Immature natural killer cell (primary cell): Measurements from ENCODE around the gene CNIH3. TPM values are rescaled to one million over a fixed set of nuclear protein-coding genes. Genes with fewer than 3 reads are reported as not detected.

ENCODE experiments used
- DNase-seq, 3 donors: peaks; one replicate each; pipeline ENCODE4 v3.0.0; 2022; ENCODE audit warnings: mixed read lengths in 1 of 3
- H3K27ac Mint-ChIP-seq, 6 donors: one replicate each; pipeline ENCODE4 v1.8.0; 2020; ENCODE audit warnings: mixed read lengths in 6 of 6, mild to moderate bottlenecking in 5 of 6, inconsistent platforms in 4 of 6, moderate library complexity in 3 of 6
- H3K27me3 Mint-ChIP-seq, 3 donors: one replicate each; pipeline ENCODE4 v1.8.0; 2020 to 2021; ENCODE audit warnings: low read depth in 3 of 3, mild to moderate bottlenecking in 3 of 3, mixed read lengths in 3 of 3, moderate library complexity in 3 of 3, inconsistent platforms in 1 of 3
- H3K36me3 Mint-ChIP-seq, 3 donors: one replicate each; pipeline ENCODE4 v1.8.0; 2020; ENCODE audit warnings: mixed read lengths in 3 of 3, inconsistent platforms in 2 of 3, mild to moderate bottlenecking in 2 of 3
- H3K4me1 Mint-ChIP-seq, 2 donors: one replicate each; pipeline ENCODE4 v1.8.0; 2020; ENCODE audit warnings: inconsistent platforms in 2 of 2, mild to moderate bottlenecking in 2 of 2, mixed read lengths in 2 of 2, moderate library complexity in 1 of 2
- H3K4me3 Mint-ChIP-seq, 5 donors: one replicate each; pipeline ENCODE4 v1.8.0; 2020; ENCODE audit warnings: mild to moderate bottlenecking in 5 of 5, mixed read lengths in 5 of 5, inconsistent platforms in 3 of 5, moderate library complexity in 3 of 5
- H3K9me3 Mint-ChIP-seq, 6 donors: one replicate each; pipeline ENCODE4 v1.8.0; 2020; ENCODE audit warnings: mild to moderate bottlenecking in 6 of 6, mixed read lengths in 6 of 6, inconsistent platforms in 4 of 6, moderate library complexity in 3 of 6
- polyA plus RNA-seq, 3 donors: library from polyadenylated mRNA; unstranded; fragments of 300-500 nt; fragmentation: Illumina TruSeq; gene quantifications; one replicate each; pipeline ENCODE4 v1.2.3, GENCODE V29; 2021

Gene CNIH3
- polyA plus RNA-seq, 3 donors from 2014 or later = 1.3 to 2.0 (median 1.7) TPM

DNA sequence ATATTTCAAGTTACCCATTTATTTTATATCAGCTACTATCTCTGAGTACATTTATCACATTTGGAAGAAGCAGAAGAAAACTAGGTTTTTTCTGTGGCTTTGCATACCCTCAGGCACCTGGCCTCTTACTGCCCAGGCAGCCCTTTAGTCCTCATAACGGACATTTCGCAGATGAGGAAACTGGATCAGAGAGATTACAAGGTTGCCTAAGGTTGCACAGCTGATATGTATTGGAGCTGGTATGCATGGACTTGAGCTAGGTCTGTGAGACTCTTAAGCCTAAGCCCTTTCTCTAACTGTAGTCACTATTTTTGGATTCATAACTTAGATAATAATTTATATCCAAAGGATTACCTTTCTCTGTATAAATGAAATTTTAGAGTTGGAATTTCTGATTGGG lies 4.0 kb downstream of the CNIH3 start:
- H3K27ac Mint-ChIP-seq = no peak overlapping the region
- H3K27me3 Mint-ChIP-seq = peaks cover 14 to 44% (median 26%) of the 10 kb centered on the region in 3 donors
- no peak for DNase-seq
- no peak overlapping the region for H3K4me3 Mint-ChIP-seq
- H3K36me3 Mint-ChIP-seq = peaks cover 0 to 11% (median 3%) of the 10 kb centered on the region in 3 donors
- H3K4me1 Mint-ChIP-seq = peaks cover 35 to 36% of the 10 kb centered on the region in 2 donors
- H3K9me3 Mint-ChIP-seq = peaks cover 0 to 9% (median 0%) of the 10 kb centered on the region in 6 donors

DNA sequence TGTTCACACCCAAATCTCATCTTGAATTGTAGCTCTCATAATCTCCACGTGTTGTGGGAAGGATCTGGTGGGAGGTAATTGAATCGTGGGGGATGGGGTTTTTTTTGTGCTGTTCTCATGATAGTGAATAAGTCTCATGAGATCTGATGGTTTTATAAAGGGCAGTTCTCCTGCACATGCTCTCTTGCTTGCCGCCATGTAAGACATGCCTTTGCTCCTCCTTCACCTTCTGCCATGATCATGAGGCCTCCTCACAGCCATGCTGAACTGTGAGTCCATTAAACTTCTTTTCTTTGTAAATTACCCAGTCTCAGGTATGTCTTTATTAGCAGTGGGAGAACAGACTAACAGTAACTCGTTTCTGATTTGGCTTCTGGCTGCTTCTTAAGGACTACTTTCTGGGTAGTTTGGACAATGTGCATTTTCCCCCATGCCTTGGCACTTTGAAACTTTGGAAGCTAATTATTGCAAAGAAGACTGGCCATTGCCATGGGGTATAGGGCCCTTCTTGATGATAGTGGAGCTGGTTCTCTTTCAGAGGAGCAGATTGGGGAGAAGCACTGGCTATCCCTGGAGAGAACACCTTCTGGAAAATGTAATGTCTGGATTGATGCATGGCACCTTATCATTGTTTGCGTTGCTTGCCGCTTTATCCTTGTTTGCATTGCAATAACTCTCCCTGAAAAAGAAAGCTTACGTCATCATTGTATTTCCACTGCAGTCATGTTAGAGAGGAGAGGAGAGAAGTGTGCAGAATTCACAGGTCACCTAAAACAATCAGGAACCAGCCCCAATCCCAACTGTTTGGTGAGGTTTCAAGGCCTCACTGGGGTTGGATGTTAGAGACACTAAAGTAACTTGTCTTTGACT lies 5.9 kb downstream of the CNIH3 start:
- Mint-ChIP-seq H3K4me3 (no peak overlapping the region), H3K27me3 (peaks cover 7 to 32% (median 19%) of the 10 kb centered on the region in 3 donors), H3K36me3 (peaks cover 0 to 11% (median 3%) of the 10 kb centered on the region in 3 donors), H3K27ac (peak overlapping the region in 5 of 6 donors; percentile 3 to 98 (median 98)), H3K9me3 (peaks cover 0 to 9% (median 0%) of the 10 kb centered on the region in 6 donors), H3K4me1 (peaks cover 24 to 29% of the 10 kb centered on the region in 2 donors)
- no peak for DNase-seq

DNA sequence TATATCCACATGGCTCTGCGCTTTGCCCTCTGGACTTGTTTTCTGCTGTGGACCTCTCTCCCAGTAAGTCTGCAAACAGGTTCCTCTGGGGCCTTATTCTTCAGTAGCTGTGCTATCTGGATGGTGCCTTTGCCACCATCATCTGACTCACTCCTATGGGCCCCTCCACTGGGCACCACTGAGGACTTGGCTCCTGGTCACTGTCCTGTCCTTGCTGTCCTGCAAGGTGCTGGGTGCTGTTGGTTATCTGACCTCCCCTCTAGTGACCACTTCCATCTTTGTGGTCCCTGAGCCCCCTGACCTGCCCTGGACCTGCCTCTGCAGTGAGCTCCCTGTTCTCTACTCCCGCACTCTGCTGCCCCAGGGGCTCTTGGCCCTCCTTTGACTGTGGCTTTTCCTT lies 6.7 kb downstream of the CNIH3 start:
- no peak for DNase-seq
- H3K4me1 Mint-ChIP-seq = peaks cover 23 to 26% of the 10 kb centered on the region in 2 donors
- peaks cover 5 to 28% (median 14%) of the 10 kb centered on the region in 3 donors for H3K27me3 Mint-ChIP-seq
- peaks cover 0 to 9% (median 0%) of the 10 kb centered on the region in 6 donors for H3K9me3 Mint-ChIP-seq
- H3K27ac Mint-ChIP-seq = peak overlapping the region; percentile 89 to 98 (median 94)
- H3K36me3 Mint-ChIP-seq = peaks cover 0 to 11% (median 3%) of the 10 kb centered on the region in 3 donors
- peak overlapping the region in 1 of 5 donors; percentile 75 for H3K4me3 Mint-ChIP-seq

DNA sequence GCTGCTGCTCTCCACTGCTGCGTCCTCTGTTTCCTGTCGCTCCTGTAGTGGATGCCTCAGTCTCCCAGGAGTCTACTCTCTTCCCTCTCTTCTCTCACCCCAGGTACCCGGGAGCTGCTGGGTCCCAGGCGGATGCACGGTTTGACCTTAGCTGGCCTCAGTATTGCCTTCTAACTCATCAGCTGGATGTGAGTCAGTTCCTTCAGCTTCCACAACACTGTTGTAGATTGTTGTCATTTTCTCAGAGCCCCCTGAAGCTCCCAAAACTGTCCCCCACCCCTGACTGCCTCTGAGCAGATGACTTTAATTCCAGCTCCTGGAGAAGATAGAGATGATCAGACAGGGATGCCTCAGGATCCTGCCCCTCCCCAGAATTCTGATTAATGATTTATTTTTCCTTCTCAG lies 7.2 kb downstream of the CNIH3 start:
- H3K36me3 Mint-ChIP-seq = peaks cover 0 to 11% (median 3%) of the 10 kb centered on the region in 3 donors
- peaks cover 23 to 26% of the 10 kb centered on the region in 2 donors for H3K4me1 Mint-ChIP-seq
- DNase-seq = no peak
- H3K9me3 Mint-ChIP-seq = peaks cover 0 to 9% (median 0%) of the 10 kb centered on the region in 6 donors
- H3K27me3 Mint-ChIP-seq = peaks cover 6 to 25% (median 14%) of the 10 kb centered on the region in 3 donors
- peak overlapping the region; percentile 89 to 98 (median 94) for H3K27ac Mint-ChIP-seq
- peak overlapping the region; percentile 57 to 78 (median 65) for H3K4me3 Mint-ChIP-seq

DNA sequence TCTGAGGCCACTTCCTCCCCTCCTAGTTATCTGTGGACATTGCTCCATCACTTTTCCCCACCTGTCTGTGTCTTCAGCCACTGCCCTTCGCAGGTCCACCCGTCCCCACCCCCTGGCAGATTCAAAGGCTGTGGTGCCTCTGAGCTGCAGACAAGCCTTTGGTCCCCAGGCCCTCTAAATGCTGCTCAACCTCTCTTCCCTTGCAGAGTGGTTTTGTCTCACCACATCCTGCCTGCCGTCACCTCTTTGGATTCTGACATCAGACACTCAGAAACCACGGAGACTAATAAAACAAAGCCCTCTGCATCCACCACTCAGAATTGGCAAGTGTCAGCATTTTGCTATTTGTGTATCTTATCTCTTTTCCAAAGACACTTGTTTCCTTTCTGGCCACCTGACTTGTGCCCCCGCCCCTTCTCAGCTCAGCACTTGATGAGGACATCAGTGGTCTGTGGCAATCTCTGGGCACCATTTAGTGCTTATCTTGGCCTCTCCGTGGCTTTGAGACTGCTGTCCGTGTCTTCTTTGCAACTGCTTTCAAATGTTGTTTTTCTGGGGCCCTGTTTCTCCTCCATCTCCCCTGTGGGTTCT lies 7.7 kb downstream of the CNIH3 start:
- peaks cover 0 to 11% (median 3%) of the 10 kb centered on the region in 3 donors for H3K36me3 Mint-ChIP-seq
- H3K4me1 Mint-ChIP-seq = peaks cover 23 to 26% of the 10 kb centered on the region in 2 donors
- H3K27me3 Mint-ChIP-seq = peaks cover 6 to 21% (median 14%) of the 10 kb centered on the region in 3 donors
- DNase-seq = peak; percentile 86 to 91 (median 90)
- peak overlapping the region; percentile 89 to 98 (median 94) for H3K27ac Mint-ChIP-seq
- H3K9me3 Mint-ChIP-seq = peaks cover 0 to 9% (median 0%) of the 10 kb centered on the region in 6 donors
- peak overlapping the region; percentile 57 to 78 (median 65) for H3K4me3 Mint-ChIP-seq

DNA sequence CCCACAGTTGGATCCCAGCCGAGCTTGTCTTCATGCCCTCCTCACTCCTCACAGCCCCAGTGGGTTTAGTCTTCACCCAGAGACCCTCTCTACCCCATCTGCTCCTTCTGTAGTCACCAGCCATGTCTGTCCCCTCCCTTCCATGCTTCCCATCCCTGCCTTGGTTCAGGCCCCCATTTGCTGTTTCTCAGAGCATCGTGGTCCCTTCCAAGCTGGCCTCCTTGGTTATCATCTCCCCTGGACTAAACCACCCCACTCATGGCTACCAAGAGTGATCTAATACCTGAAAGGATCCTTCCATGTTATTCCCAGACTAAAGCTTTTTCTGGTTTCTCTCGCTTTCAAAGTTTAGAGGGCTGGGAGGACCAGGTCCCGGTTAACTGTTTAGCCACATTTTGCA lies 8.3 kb downstream of the CNIH3 start:
- H3K36me3 Mint-ChIP-seq = peaks cover 0 to 11% (median 3%) of the 10 kb centered on the region in 3 donors
- peak overlapping the region; percentile 89 to 98 (median 94) for H3K27ac Mint-ChIP-seq
- peak overlapping the region; percentile 57 to 78 (median 65) for H3K4me3 Mint-ChIP-seq
- no peak for DNase-seq
- H3K4me1 Mint-ChIP-seq = peaks cover 23 to 26% of the 10 kb centered on the region in 2 donors
- peaks cover 6 to 16% (median 14%) of the 10 kb centered on the region in 3 donors for H3K27me3 Mint-ChIP-seq
- H3K9me3 Mint-ChIP-seq = peaks cover 0 to 9% (median 0%) of the 10 kb centered on the region in 6 donors

DNA sequence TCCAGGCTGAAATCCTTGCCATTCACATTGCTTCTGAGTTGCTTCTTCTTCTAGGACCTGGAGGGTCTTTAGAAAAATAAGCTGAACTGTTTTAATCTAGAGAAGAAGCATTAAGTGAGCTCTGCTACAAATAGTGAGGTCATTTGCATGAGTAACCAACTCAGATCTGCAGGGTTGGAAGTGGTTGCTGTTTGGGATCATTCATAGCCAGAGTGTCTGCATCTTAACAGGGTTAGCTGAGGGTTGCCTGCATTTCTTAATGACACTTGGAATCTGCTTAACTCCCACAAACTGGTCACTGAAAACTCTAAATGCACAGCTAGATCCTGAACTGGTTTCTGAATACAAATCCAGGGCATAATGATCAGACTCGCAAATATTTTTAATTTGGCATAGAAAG lies 9.9 kb downstream of the CNIH3 start:
- Mint-ChIP-seq H3K9me3 (peaks cover 0 to 9% (median 0%) of the 10 kb centered on the region in 6 donors), H3K27ac (peak overlapping the region in 4 of 6 donors; percentile 70 to 91 (median 83)), H3K36me3 (peaks cover 3 to 11% (median 5%) of the 10 kb centered on the region in 3 donors), H3K27me3 (peaks cover 7 to 17% (median 15%) of the 10 kb centered on the region in 3 donors), H3K4me1 (peaks cover 23 to 26% of the 10 kb centered on the region in 2 donors), H3K4me3 (no peak overlapping the region)
- DNase-seq = no peak

DNA sequence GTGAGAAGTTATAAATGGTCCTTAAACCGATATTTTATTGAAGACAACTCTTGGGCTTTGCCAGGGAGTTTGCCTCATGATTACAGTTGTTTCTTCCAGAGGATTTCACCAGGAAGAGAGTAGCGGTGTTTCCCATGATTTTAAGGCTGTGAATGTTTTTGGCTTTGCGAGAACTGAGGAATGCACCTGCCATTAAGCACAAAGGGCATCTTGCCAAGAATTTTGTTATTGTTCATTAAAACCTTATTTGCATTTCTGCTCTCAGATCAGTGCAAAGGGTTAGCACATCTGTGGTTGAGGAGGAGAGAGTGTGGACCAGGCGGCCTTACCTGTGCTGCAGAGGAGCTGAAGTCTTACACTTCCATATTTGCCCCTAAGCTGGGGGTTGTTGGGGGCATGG lies 13.8 kb downstream of the CNIH3 start:
- peaks cover 1 to 5% of the 10 kb centered on the region in 2 donors for H3K4me1 Mint-ChIP-seq

DNA sequence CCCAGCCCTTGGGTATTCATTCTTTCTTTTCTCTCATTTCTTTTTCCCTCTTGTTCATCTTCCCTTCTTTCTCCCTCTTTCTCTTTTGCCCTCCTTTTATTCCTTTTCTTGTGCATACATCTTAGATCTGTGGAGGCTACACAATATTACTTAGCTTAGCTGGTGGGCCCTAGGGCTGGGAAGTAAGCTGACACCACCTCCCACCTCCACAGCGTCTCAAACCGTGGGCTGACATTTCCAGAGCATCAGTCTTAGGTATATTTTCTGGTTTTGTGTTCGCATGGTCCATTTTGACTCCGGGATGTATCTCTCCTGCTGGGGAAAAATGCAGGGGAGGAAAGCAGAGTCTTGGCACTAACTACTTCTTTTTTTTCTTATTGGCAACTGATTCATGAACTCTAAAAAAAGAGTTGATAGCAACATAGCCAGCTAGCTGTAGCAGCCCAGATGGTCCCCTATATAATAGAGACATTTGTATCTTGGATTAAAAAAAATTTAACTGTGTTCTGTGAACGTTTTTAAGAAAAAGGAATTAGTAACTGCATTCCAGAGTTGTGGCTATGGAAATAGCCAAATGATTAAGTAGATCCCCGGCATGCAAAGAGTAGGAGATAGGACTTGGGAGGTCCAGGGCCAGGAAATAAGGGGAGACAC lies 15.5 kb downstream of the CNIH3 start:
- Mint-ChIP-seq H3K27ac (no peak overlapping the region), H3K4me3 (no peak overlapping the region), H3K4me1 (no peaks in the 10 kb centered on the region)

More for the DNA sequence above, 13.8 kb downstream of the CNIH3 start:
- Mint-ChIP-seq H3K4me3 (no peak overlapping the region), H3K9me3 (no peaks in the 10 kb centered on the region), H3K27me3 (peaks cover 2 to 12% (median 7%) of the 10 kb centered on the region in 3 donors), H3K36me3 (peaks cover 0 to 5% (median 0%) of the 10 kb centered on the region in 3 donors), H3K27ac (peak overlapping the region in 1 of 6 donors; percentile 60)
- DNase-seq = no peak

DNA sequence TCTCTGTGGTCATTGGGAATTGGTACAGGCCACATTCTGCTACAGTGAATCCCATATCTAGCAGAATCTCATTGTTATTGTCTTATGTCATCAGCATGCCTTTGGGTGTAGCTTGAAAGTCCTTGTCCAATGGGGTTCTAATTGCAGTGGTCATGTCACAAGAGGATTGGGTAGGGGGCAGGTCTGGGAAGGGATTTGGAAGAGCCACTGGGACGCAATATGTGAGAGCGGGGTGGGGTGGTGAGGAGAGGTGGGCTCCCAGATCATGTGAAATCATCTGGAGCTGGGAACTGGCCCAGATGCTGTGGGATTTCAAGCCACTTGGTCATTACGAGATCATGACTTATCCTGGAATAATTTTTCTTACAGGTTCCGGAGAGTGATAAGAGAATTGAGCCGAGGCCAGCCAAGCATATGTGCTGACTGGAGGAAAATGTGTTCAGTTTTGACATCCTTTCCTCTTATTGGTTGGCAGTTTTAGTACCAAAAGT lies 16.3 kb downstream of the CNIH3 start:
- no peak overlapping the region for H3K4me3 Mint-ChIP-seq
- H3K36me3 Mint-ChIP-seq = peaks cover 0 to 5% (median 0%) of the 10 kb centered on the region in 3 donors

More for the DNA sequence above, 15.5 kb downstream of the CNIH3 start:
- Mint-ChIP-seq H3K36me3 (peaks cover 0 to 5% (median 0%) of the 10 kb centered on the region in 3 donors), H3K9me3 (no peaks in the 10 kb centered on the region), H3K27me3 (peaks cover 2 to 10% (median 6%) of the 10 kb centered on the region in 3 donors)
- no peak for DNase-seq

DNA sequence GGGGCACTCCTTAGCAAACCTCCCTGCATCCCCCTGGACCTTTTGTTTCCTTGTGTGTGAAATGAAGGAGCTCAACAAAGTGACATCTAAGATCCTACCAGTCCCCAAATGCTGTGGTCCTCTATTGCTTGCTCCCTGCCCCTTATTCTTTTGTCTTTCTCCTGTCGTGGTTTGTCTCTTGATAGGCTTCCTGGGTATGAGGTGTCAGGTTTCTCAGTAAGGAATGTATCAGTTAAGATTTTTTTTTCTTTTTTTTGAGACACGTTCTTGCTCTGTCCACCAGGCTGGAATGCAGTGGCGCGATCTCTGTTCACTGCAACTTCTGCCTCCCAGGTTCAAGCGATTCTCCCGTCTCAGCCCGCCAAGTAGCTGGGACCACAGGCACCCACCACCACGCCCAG lies 16.8 kb downstream of the CNIH3 start:
- Mint-ChIP-seq H3K4me1 (peaks cover 7 to 8% of the 10 kb centered on the region in 2 donors), H3K9me3 (no peaks in the 10 kb centered on the region), H3K4me3 (no peak overlapping the region), H3K27ac (no peak overlapping the region), H3K27me3 (peaks cover 6 to 16% (median 6%) of the 10 kb centered on the region in 3 donors), H3K36me3 (peaks cover 0 to 5% (median 0%) of the 10 kb centered on the region in 3 donors)
- no peak for DNase-seq

More for the DNA sequence above, 16.3 kb downstream of the CNIH3 start:
- H3K9me3 Mint-ChIP-seq = no peaks in the 10 kb centered on the region
- H3K27ac Mint-ChIP-seq = peak overlapping the region in 1 of 6 donors; percentile 47
- H3K27me3 Mint-ChIP-seq = peaks cover 4 to 12% (median 6%) of the 10 kb centered on the region in 3 donors
- DNase-seq = no peak
- H3K4me1 Mint-ChIP-seq = peaks cover 2 to 3% of the 10 kb centered on the region in 2 donors

DNA sequence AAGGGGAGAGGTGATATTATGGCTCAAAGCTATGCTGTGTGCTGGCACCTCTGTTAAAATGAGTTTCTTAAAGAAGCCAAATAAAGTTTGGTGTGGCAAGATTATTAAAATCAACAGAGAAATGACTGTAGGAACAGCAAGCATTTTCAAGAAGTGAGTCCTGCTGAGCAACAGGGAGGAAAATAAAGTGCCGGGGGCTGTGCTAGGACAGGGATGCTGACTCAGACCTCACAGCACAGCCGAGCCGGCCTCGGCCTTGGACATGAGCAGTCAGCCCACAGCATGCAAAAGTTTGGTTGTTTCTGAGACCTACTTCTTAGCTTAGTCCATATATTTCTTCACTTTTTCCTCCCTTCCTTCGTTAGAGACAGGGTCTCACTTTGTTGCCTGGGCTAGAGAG lies 19.2 kb downstream of the CNIH3 start:
- DNase-seq = no peak
- Mint-ChIP-seq H3K9me3 (no peaks in the 10 kb centered on the region), H3K4me1 (peaks cover 8 to 11% of the 10 kb centered on the region in 2 donors), H3K27me3 (peaks cover 2 to 11% (median 10%) of the 10 kb centered on the region in 3 donors), H3K36me3 (no peaks in the 10 kb centered on the region), H3K27ac (no peak overlapping the region), H3K4me3 (no peak overlapping the region)

DNA sequence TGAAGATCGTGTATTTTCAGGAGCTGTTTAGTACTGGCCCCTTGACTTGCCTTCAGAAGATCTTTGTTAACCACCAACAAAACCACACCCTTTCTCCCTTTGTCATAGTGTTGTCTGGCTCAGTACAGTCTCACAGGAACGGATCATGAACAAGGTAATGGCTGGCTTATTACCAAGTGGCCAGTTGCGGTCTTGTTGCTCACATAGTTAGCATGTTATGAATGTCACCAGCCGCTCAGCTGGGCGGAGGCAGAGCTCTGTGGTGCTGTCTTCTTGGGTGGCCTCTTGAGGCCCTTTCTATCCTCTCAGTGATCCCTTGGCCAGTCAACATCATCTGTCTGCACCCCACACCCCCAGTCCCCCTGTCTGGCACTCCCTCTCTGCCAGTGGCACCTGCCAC lies 21.4 kb downstream of the CNIH3 start:
- peaks cover 0 to 11% (median 8%) of the 10 kb centered on the region in 3 donors for H3K27me3 Mint-ChIP-seq
- H3K9me3 Mint-ChIP-seq = no peaks in the 10 kb centered on the region
- no peaks in the 10 kb centered on the region for H3K36me3 Mint-ChIP-seq
- peak in 1 of 3 donors; percentile 10 for DNase-seq
- no peak overlapping the region for H3K4me3 Mint-ChIP-seq
- peaks cover 8 to 11% of the 10 kb centered on the region in 2 donors for H3K4me1 Mint-ChIP-seq
- H3K27ac Mint-ChIP-seq = peak overlapping the region in 2 of 6 donors; percentile 12 to 76
